Mammary epithelial cell (primary cell): ENCODE data around the gene MRPL43.

Source experiments
- EZH2 ChIP-seq: IDR thresholded peaks from 2 replicates; pipeline ENCODE4 v1.6.1; 2012; ENCODE audit warnings: low read length, inconsistent platforms, borderline replicate concordance
- TF ChIP-seq, protein P1 (sequence below), 2 donors: IDR thresholded peaks in 1 of 2; conservative IDR thresholded peaks in 1 of 2; 2 replicates each; pipeline ENCODE4 v1.5.1; 2011 to 2012; ENCODE audit warnings: inconsistent platforms in 2 of 2, low read length in 2 of 2, mild to moderate bottlenecking in 2 of 2, control low read depth in 1 of 2, low read depth in 1 of 2; ENCODE audit not compliant: insufficient read depth in 1 of 2; ENCODE audit errors: extremely low read depth in 1 of 2

DNA sequence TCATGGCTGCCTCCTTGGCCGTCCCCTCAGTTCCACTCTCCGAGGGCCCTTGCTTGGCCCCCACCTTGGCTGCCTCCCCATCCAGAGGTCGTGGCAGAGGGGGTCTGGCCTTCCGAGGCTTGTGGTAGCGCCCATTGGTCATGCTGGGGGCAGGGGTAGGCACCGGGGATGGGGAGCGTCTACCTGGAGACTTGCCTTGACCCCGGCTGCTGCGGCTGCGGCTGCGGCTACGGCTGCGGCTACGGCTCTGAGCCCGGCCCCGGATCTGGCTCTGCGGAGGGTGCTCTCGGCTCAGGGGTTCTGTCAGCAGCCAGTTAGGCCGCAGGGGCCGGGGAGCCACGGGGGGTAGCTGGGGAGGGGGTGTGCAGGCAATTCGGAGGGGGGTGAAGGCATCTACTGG lies 23.0 kb upstream of the MRPL43 start:
- TF ChIP-seq, protein P1, sequence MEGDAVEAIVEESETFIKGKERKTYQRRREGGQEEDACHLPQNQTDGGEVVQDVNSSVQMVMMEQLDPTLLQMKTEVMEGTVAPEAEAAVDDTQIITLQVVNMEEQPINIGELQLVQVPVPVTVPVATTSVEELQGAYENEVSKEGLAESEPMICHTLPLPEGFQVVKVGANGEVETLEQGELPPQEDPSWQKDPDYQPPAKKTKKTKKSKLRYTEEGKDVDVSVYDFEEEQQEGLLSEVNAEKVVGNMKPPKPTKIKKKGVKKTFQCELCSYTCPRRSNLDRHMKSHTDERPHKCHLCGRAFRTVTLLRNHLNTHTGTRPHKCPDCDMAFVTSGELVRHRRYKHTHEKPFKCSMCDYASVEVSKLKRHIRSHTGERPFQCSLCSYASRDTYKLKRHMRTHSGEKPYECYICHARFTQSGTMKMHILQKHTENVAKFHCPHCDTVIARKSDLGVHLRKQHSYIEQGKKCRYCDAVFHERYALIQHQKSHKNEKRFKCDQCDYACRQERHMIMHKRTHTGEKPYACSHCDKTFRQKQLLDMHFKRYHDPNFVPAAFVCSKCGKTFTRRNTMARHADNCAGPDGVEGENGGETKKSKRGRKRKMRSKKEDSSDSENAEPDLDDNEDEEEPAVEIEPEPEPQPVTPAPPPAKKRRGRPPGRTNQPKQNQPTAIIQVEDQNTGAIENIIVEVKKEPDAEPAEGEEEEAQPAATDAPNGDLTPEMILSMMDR (conservative IDR thresholded peaks at IDR 0.05 in 1 of 2, IDR thresholded peaks at IDR 0.05 in 1 of 2; ENCODE audit: extremely low read depth in 1 of 2, insufficient read depth in 1 of 2, low read depth in 1 of 2, low read length in 2 of 2): no peak
- no peak for TF ChIP-seq EZH2
